A549 (cell line): ENCODE results near the gene NAV3. TPM values are rescaled to one million over a fixed set of nuclear protein-coding genes. Genes with fewer than 3 reads are reported as not detected.

Source experiments
- ATAC-seq, 2 experiments: fragments of 200-7000 bp in 1 of 2; fragments of >200 bp in 1 of 2; cut with Nextera tagmentation in 1 of 2; cut with Tn5 transposase in 1 of 2; 3 replicates each; pipeline versions ENCODE4 v1.8.0 to v1.9.1; 2018 to 2020; ENCODE audit warnings: mild to moderate bottlenecking in 1 of 2, moderate library complexity in 1 of 2
- CTCF ChIA-PET: fragments of 300-600 bp; sonication (Branson Sonifier 250); formaldehyde crosslinking; extraction: SDS; loops from one replicate; lab custom pipeline; 2021; ENCODE audit warnings: antibody characterized with exemption, inconsistent platforms; lab: Yijun Ruan, JAX
- POLR2A ChIA-PET: fragments of 350-600 bp; formaldehyde crosslinking; extraction: SDS; loops from one replicate; lab custom pipeline; 2021; ENCODE audit warnings: antibody characterized with exemption, inconsistent platforms; lab: Yijun Ruan, JAX
- DNase-seq, 2 experiments: peaks; one replicate each; pipeline versions ENCODE4 v3.0.0 to v3.0.0-alpha.2; 2011 to 2016; ENCODE audit warnings: low read depth in 1 of 2, low spot score in 1 of 2
- FAIRE-seq: peaks from 2 replicates; lab custom pipeline; 2011; peaks lifted over from hg19 to GRCh38; lab: Jason Lieb, UNC
- H3K27ac ChIP-seq, 2 experiments: fragments of >200 bp; sonication (Bioruptor Twin); formaldehyde crosslinking; 3 replicates each; pipeline ENCODE4 v1.5.1; 2016 to 2017
- H3K4me1 ChIP-seq: fragments of >200 bp; sonication (Bioruptor Twin); formaldehyde crosslinking; 3 replicates; pipeline ENCODE4 v1.6.1; 2016
- H3K4me2 ChIP-seq: fragments of >200 bp; sonication (Bioruptor Twin); formaldehyde crosslinking; 3 replicates; pipeline ENCODE4 v1.6.1; 2016
- H3K4me3 ChIP-seq: fragments of >200 bp; sonication (Bioruptor Twin); formaldehyde crosslinking; 3 replicates; pipeline ENCODE4 v1.5.1; 2016
- H3K9me3 ChIP-seq: fragments of >200 bp; sonication (Bioruptor Twin); formaldehyde crosslinking; 3 replicates; pipeline ENCODE4 v1.6.1; 2016
- BHLHE40 ChIP-seq: IDR thresholded peaks from 2 replicates; pipeline ENCODE4 v1.6.1; 2012; ENCODE audit warnings: low read depth, low read length, inconsistent platforms
- CBX2 ChIP-seq: fragments of 200-600 bp; sonication (generic); IDR thresholded peaks from 2 replicates; pipeline ENCODE4 v1.6.1; 2016; ENCODE audit warnings: low read depth, mild to moderate bottlenecking, borderline replicate concordance
- CEBPB ChIP-seq, 2 experiments: fragments of >200 bp in 1 of 2; sonication (Bioruptor Twin) in 1 of 2; formaldehyde crosslinking in 1 of 2; IDR thresholded peaks; 2 replicates each; pipeline ENCODE4 v1.6.1; 2012 to 2016
- CHD2 ChIP-seq: fragments of 150-350 bp; IDR thresholded peaks from 2 replicates; pipeline ENCODE4 v1.6.1; 2014; ENCODE audit warnings: low read length; ENCODE audit not compliant: partially characterized antibody
- EHF ChIP-seq: fragments of 250-450 bp; sonication (Bioruptor Pico); IDR thresholded peaks from 2 replicates; pipeline ENCODE4 v1.5.0; 2020; ENCODE audit warnings: mild to moderate bottlenecking
- ELK1 ChIP-seq: fragments of 150-350 bp; IDR thresholded peaks from 2 replicates; pipeline ENCODE4 v1.6.1; 2014; ENCODE audit warnings: low read depth, mild to moderate bottlenecking, low read length
- EP300 ChIP-seq, 2 experiments: fragments of >200 bp; sonication (Bioruptor Twin); formaldehyde crosslinking; IDR thresholded peaks; 2 replicates in 1 of 2; 3 replicates in 1 of 2; pipeline ENCODE4 v1.6.1; 2016 to 2017
- FOXS1 ChIP-seq: fragments of 250-450 bp; sonication (Bioruptor Pico); IDR thresholded peaks from 2 replicates; pipeline ENCODE4 v1.5.0; 2020; ENCODE audit warnings: mild to moderate bottlenecking, moderate library complexity
- GATA3 ChIP-seq: IDR thresholded peaks from 2 replicates; pipeline ENCODE4 v1.6.1; 2012; ENCODE audit warnings: borderline replicate concordance
- HMGXB4 ChIP-seq: fragments of 250-450 bp; sonication (Bioruptor Pico); IDR thresholded peaks from 2 replicates; pipeline ENCODE4 v1.5.0; 2021; ENCODE audit warnings: mild to moderate bottlenecking, moderate library complexity, borderline replicate concordance
- HOXB13 ChIP-seq: fragments of 250-450 bp; sonication (Bioruptor Pico); IDR thresholded peaks from 2 replicates; pipeline ENCODE4 v1.5.0; 2020; ENCODE audit warnings: low read depth, mild to moderate bottlenecking, moderate library complexity
- MAZ ChIP-seq: fragments of 150-350 bp; IDR thresholded peaks from 2 replicates; pipeline ENCODE4 v1.6.1; 2014; ENCODE audit warnings: antibody characterized with exemption, low read depth, low read length, borderline replicate concordance
- NFE2L2 ChIP-seq: fragments of 150-350 bp; conservative IDR thresholded peaks from 2 replicates; pipeline ENCODE4 v1.6.1; 2014; ENCODE audit warnings: low read length
- NPAS2 ChIP-seq: fragments of 250-450 bp; sonication (Bioruptor Pico); IDR thresholded peaks from 2 replicates; pipeline ENCODE4 v1.8.0; 2022; ENCODE audit warnings: mild to moderate bottlenecking, moderate library complexity, borderline replicate concordance
- PBX3 ChIP-seq: IDR thresholded peaks from 2 replicates; pipeline ENCODE4 v1.6.1; 2012
- POLR2A ChIP-seq: IDR thresholded peaks from 2 replicates; pipeline ENCODE4 v1.6.1; 2012; ENCODE audit warnings: mild to moderate bottlenecking, low read length
- RAD21 ChIP-seq, 2 experiments: fragments of >200 bp in 1 of 2; sonication (Bioruptor Twin) in 1 of 2; formaldehyde crosslinking in 1 of 2; IDR thresholded peaks in 1 of 2; conservative IDR thresholded peaks in 1 of 2; 2 replicates in 1 of 2; 3 replicates in 1 of 2; pipeline ENCODE4 v1.6.1; 2012 to 2018; ENCODE audit warnings: inconsistent platforms in 1 of 2
- RARB ChIP-seq: fragments of 250-450 bp; sonication (Bioruptor Pico); IDR thresholded peaks from 2 replicates; pipeline ENCODE4 v1.8.0; 2021; ENCODE audit warnings: mild to moderate bottlenecking, moderate library complexity
- RCOR1 ChIP-seq: fragments of 150-350 bp; IDR thresholded peaks from 2 replicates; pipeline ENCODE4 v1.6.1; 2014; ENCODE audit warnings: antibody characterized with exemption, low read length, low read depth
- ZFP36 ChIP-seq: fragments of 450-650 bp; IDR thresholded peaks from 2 replicates; pipeline ENCODE4 v1.6.1; 2014; ENCODE audit warnings: borderline replicate concordance; ENCODE audit not compliant: partially characterized antibody
- ZNF302 ChIP-seq: fragments of 250-450 bp; sonication (Bioruptor Pico); IDR thresholded peaks from 2 replicates; pipeline ENCODE4 v1.9.0; 2021; ENCODE audit warnings: inconsistent platforms, mild to moderate bottlenecking, moderate library complexity
- ZSCAN20 ChIP-seq: fragments of 250-450 bp; sonication (Bioruptor Pico); IDR thresholded peaks from 2 replicates; pipeline ENCODE4 v1.8.0; 2022; ENCODE audit warnings: mild to moderate bottlenecking, moderate library complexity
- WGBS: methylation state at CpG from one replicate; pipeline ENCODE4 v1.1.6; 2017; ENCODE audit errors: missing lambda C conversion rate; 5-methylcytosine and 5-hydroxymethylcytosine counted together
- polyA plus RNA-seq, 4 experiments: library from polyadenylated mRNA; depleted of rRNA in 3 of 4; stranded (reverse); fragments of >200 nt; fragmentation: RNase III in 1 of 4; extraction: RNeasy Plus Mini Kit Qiagen cat#74134 plus additional on column Dnase treatment in 1 of 4; gene quantifications; 2 replicates in 3 of 4; 3 replicates in 1 of 4; pipeline ENCODE4 v1.2.3, GENCODE V29; 2011 to 2017
- TF ChIP-seq, protein P1 (sequence below): fragments of >200 bp; sonication (Bioruptor Twin); formaldehyde crosslinking; IDR thresholded peaks from 2 replicates; pipeline ENCODE4 v1.6.1; 2016

NAV3 gene
- polyA plus RNA-seq, 2 of the 4 experiments (the other 2 are of a cell fraction): 8.6 to 9.7 TPM

- ChIA-PET POLR2A (no interaction called here), CTCF (interaction anchor here (1.2 kb wide), 1 partner anchor 37 kb away, joined by 3 read pairs; no protein-coding TSS in a partner anchor)
- FAIRE-seq: no peak
- 89% methylated on average over 8 of the region's 8 CpGs for WGBS
- no peak for DNase-seq
- TF ChIP-seq HMGXB4 (CRISPR knock-in tag) (no peak), FOXS1 (CRISPR knock-in tag) (no peak), RARB (CRISPR knock-in tag) (no peak)
- H3K4me1 ChIP-seq: no peaks in the 10 kb centered on the region
- H3K4me3 ChIP-seq: no peak overlapping the region
- no peaks in the 10 kb centered on the region for H3K9me3 ChIP-seq
- no peak overlapping the region for H3K4me2 ChIP-seq
- ATAC-seq: no peak
- no peak overlapping the region for H3K27ac ChIP-seq
Observed at GRCh38 chr12:78036874-78037273, 206.2 kb downstream of the NAV3 start.

- POLR2A ChIA-PET: no interaction called here
- WGBS: 82% methylated on average over 2 of the region's 2 CpGs
Observed at GRCh38 chr12:78037707-78038106, 207.0 kb downstream of the NAV3 start.

DNA sequence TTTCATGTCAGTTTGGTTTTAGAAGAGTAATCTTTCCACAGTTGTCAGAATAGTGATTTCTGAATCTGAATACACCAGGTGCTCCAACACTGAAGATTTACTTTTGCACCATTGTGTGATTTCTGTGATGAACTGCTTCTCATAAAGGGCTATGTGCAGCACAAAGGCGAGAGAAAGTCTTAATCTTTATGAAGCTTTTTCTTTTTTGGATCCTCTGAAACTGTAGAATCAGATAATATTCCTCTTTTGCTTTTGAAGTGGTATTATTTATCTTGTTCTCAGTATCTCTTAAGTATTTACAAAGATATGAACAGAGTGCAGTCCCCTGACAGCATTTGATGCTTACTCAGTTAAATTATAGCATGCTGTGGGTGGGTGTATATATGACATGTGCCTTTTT, 207.8 kb downstream of the NAV3 start:
- no peak overlapping the region for H3K27ac ChIP-seq
- FAIRE-seq (no peak), DNase-seq (no peak), ATAC-seq (no peak)
- no peak overlapping the region for H3K4me3 ChIP-seq
- POLR2A ChIA-PET: no interaction called here
- H3K4me1 ChIP-seq: no peaks in the 10 kb centered on the region
- no peak overlapping the region for H3K4me2 ChIP-seq
- H3K9me3 ChIP-seq: no peaks in the 10 kb centered on the region
- CTCF ChIA-PET: no interaction called here
- WGBS: 74% methylated on average over 1 of the region's 1 CpG
- no peak for TF ChIP-seq ELK1
- TF ChIP-seq, protein P1, sequence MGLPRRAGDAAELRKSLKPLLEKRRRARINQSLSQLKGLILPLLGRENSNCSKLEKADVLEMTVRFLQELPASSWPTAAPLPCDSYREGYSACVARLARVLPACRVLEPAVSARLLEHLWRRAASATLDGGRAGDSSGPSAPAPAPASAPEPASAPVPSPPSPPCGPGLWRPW: no peak
- TF ChIP-seq EHF (CRISPR knock-in tag): no peak
- no peak for TF ChIP-seq PBX3
- no peak for TF ChIP-seq CBX2
- TF ChIP-seq CEBPB (IDR thresholded peaks at IDR 0.05): no peak
- no peak for TF ChIP-seq MAZ
- TF ChIP-seq BHLHE40: no peak
- no peak for TF ChIP-seq POLR2A
- no peak for TF ChIP-seq RARB (CRISPR knock-in tag)
- TF ChIP-seq HOXB13 (CRISPR knock-in tag): no peak
- TF ChIP-seq GATA3: no peak
- TF ChIP-seq CHD2: no peak
- no peak for TF ChIP-seq EP300 (IDR thresholded peaks at IDR 0.05)
- TF ChIP-seq NPAS2 (CRISPR knock-in tag): no peak

More at GRCh38 chr12:78037707-78038106, 207.0 kb downstream of the NAV3 start:
- H3K4me2 ChIP-seq: no peak overlapping the region
- H3K9me3 ChIP-seq: no peaks in the 10 kb centered on the region
- CTCF ChIA-PET: interaction anchor here (0.6 kb wide), 1 partner anchor 129 kb away, joined by 3 read pairs; no protein-coding TSS in a partner anchor
- no peak for DNase-seq
- no peak for FAIRE-seq
- TF ChIP-seq RAD21 (conservative IDR thresholded peaks at IDR 0.05 in 1 of 2, IDR thresholded peaks at IDR 0.05 in 1 of 2) (no peak), ZFP36 (no peak), CBX2 (no peak), ZNF302 (CRISPR knock-in tag) (no peak), PBX3 (no peak), ELK1 (no peak), NFE2L2 (no peak), RCOR1 (no peak), BHLHE40 (no peak), ZSCAN20 (no peak), RARB (CRISPR knock-in tag) (no peak), CHD2 (no peak), MAZ (no peak)
- ATAC-seq: no peak
- no peak overlapping the region for H3K27ac ChIP-seq
- H3K4me1 ChIP-seq: no peaks in the 10 kb centered on the region
- no peak overlapping the region for H3K4me3 ChIP-seq
